ENCODE results near the gene PDXP. TPM values are rescaled to one million over a fixed set of nuclear protein-coding genes. Genes with fewer than 3 reads are reported as not detected.

Gene PDXP
- total and polyA plus RNA-seq, 9 of the 15 experiments (the other 6 are each of a cell fraction or from before 2014, with no cell fraction given): 7.9 to 54.2 (median 38.8) TPM

- CTCF ChIA-PET (ENCODE audit: low intra/inter-chr PET ratio): no interaction called here
Measured at GRCh38 chr22:37647928-37648327, 10.6 kb upstream of the PDXP start.

GRCh38 chr22:37650463-37651136 is 7.9 kb upstream of the PDXP start:
- Histone ChIP-seq H3K4me2 (ENCODE audit: insufficient read depth, low read length) (no peak overlapping the region), H3K79me2 (ENCODE audit: control insufficient read depth, insufficient read depth, low read length) (no peaks in the 10 kb centered on the region), H3K4me1 (replicated peaks in 1 of 2; ENCODE audit: control insufficient read depth in 2 of 2, insufficient read depth in 2 of 2, low read length in 2 of 2) (no peaks in the 10 kb centered on the region; a peak in 1 of 5 replicates), H3K27ac (ENCODE audit: extremely low read depth, low read depth, low read length) (no peak overlapping the region), H4K20me1 (replicated peaks; ENCODE audit: control insufficient read depth, insufficient read depth, low read length) (no peaks in the 10 kb centered on the region), H3K9me3 (replicated peaks; ENCODE audit: control insufficient read depth, insufficient read depth, low read depth, low read length) (no peaks in the 10 kb centered on the region), H3K27me3 (ENCODE audit: control insufficient read depth in 2 of 2, insufficient read depth in 2 of 2, low read length in 2 of 2) (no peaks in the 10 kb centered on the region), H2AFZ (ENCODE audit: low read depth, low read length) (no peak overlapping the region), H3K36me3 (ENCODE audit: control insufficient read depth, insufficient read depth, low read length) (peaks cover 44% of the 10 kb centered on the region; the same call in 2 of the 3 replicates), H3K9me1 (ENCODE audit: control insufficient read depth, insufficient read depth, low read length) (no peaks in the 10 kb centered on the region), H3K4me3 (no peak overlapping the region), H3K9ac (ENCODE audit: insufficient read depth in 1 of 2, low read depth in 2 of 2, low read length in 2 of 2) (no peak overlapping the region)
- intact Hi-C loops (cut with micrococcal nuclease): no loop called here
- no peak for FAIRE-seq
- in situ Hi-C loops (cut with MboI): no loop called here
- ATAC-seq: no peak
- ChIA-PET POLR2A (no interaction called here), CTCF (ENCODE audit: low intra/inter-chr PET ratio) (no interaction called here)
- TF ChIP-seq RBFOX2 (IDR thresholded peaks at IDR 0.05; ENCODE audit: low read depth, low read length): 0 out of 2 replicates have a peak, but pooled peaks have one; percentile 23
- no peak for TF ChIP-seq USF2 (CRISPR knock-in tag; IDR thresholded peaks at IDR 0.05)
- 0 out of 2 replicates have a peak, but pooled peaks have one; percentile 51 for TF ChIP-seq ZNF12 (CRISPR knock-in tag; IDR thresholded peaks at IDR 0.05)
- WGBS (ENCODE audit: insufficient coverage, low coverage, missing lambda C conversion rate): 98% methylated on average over 8 of the region's 17 CpGs
- DNase-seq (ENCODE audit: extremely low read depth in 1 of 4, low spot score in 3 of 4): no peak
- no TSS peak for BruUV-seq (replicated peaks)

More at GRCh38 chr22:37647928-37648327, 10.6 kb upstream of the PDXP start:
- Histone ChIP-seq H3K79me2 (ENCODE audit: control insufficient read depth, insufficient read depth, low read length) (no peaks in the 10 kb centered on the region; the same call in 2 of the 3 replicates), H2AFZ (ENCODE audit: low read depth, low read length) (no peak overlapping the region), H3K4me1 (replicated peaks in 1 of 2; ENCODE audit: control insufficient read depth in 2 of 2, insufficient read depth in 2 of 2, low read length in 2 of 2) (peaks cover 0 to 11% of the 10 kb centered on the region in 2 experiments; a peak in 2 of 5 replicates), H3K27ac (ENCODE audit: extremely low read depth, low read depth, low read length) (no peak overlapping the region), H3K9ac (ENCODE audit: insufficient read depth in 1 of 2, low read depth in 2 of 2, low read length in 2 of 2) (no peak overlapping the region), H3K36me3 (ENCODE audit: control insufficient read depth, insufficient read depth, low read length) (peaks cover 58% of the 10 kb centered on the region; the same call in 2 of the 3 replicates), H3K4me2 (ENCODE audit: insufficient read depth, low read length) (no peak overlapping the region), H3K4me3 (no peak overlapping the region), H4K20me1 (replicated peaks; ENCODE audit: control insufficient read depth, insufficient read depth, low read length) (no peaks in the 10 kb centered on the region), H3K27me3 (ENCODE audit: control insufficient read depth in 2 of 2, insufficient read depth in 2 of 2, low read length in 2 of 2) (no peaks in the 10 kb centered on the region), H3K9me3 (replicated peaks; ENCODE audit: control insufficient read depth, insufficient read depth, low read depth, low read length) (no peaks in the 10 kb centered on the region), H3K9me1 (ENCODE audit: control insufficient read depth, insufficient read depth, low read length) (no peaks in the 10 kb centered on the region)
- in situ Hi-C loops (cut with MboI) (no loop called here), intact Hi-C loops (cut with micrococcal nuclease) (no loop called here)
- no TSS peak for BruUV-seq (replicated peaks)
- 98% methylated on average over 9 of the region's 9 CpGs for WGBS (ENCODE audit: insufficient coverage, low coverage, missing lambda C conversion rate)
- POLR2A ChIA-PET: no interaction called here
- ATAC-seq (no peak), DNase-seq (ENCODE audit: extremely low read depth in 1 of 4, low spot score in 3 of 4) (no peak), FAIRE-seq (no peak)
- TF ChIP-seq NFIC (IDR thresholded peaks at IDR 0.05) (peak; percentile 11; the same call in 1 of the 2 replicates), CHD4 (IDR thresholded peaks at IDR 0.05; ENCODE audit: insufficient read depth, insufficient replicate concordance, low read depth, low read length, poor library complexity, severe bottlenecking) (no peak), FUS (optimal IDR thresholded peaks at IDR 0.05; ENCODE audit: low read depth, low read length) (no peak), HDAC2 (IDR thresholded peaks at IDR 0.05) (no peak), ZNF239 (CRISPR knock-in tag; IDR thresholded peaks at IDR 0.05) (no peak)
